Measurements from ENCODE around the gene EIF4H.
"Not testable (repeated sequence)": the region's sequence is repeated elsewhere in the genome, so short reads cannot be mapped to it uniquely, and the experiment has no call there.

The EIF4H gene

GRCh38 chr7:74176555-74176954 lies 2.4 kb downstream of the EIF4H start:
- DNase-seq = no peak

- no peak for DNase-seq
These were observed 4.5 kb downstream of the EIF4H start for GRCh38 chr7:74178632-74179031.

GRCh38 chr7:74179935-74180604 lies 5.9 kb downstream of the EIF4H start:
- no peak for DNase-seq

GRCh38 chr7:74180866-74181265 lies 6.7 kb downstream of the EIF4H start:
- no peak for DNase-seq

GRCh38 chr7:74181821-74182220 lies 7.7 kb downstream of the EIF4H start:
- no peak for DNase-seq

GRCh38 chr7:74182453-74183090 lies 8.4 kb downstream of the EIF4H start:
- no peak for DNase-seq

- no peak for DNase-seq
These were observed 9.0 kb downstream of the EIF4H start for GRCh38 chr7:74183142-74183541.

- no peak for DNase-seq
These were observed 9.7 kb downstream of the EIF4H start for GRCh38 chr7:74183653-74184450.

- DNase-seq = no peak
These were observed 10.9 kb downstream of the EIF4H start for GRCh38 chr7:74185016-74185415.

GRCh38 chr7:74185636-74186035 lies 11.5 kb downstream of the EIF4H start:
- no peak for DNase-seq

- DNase-seq = no peak
These were observed 13.9 kb downstream of the EIF4H start for GRCh38 chr7:74187915-74188675.

- DNase-seq = no peak
These were observed 16.1 kb downstream of the EIF4H start for GRCh38 chr7:74190259-74190658.

- DNase-seq = no peak
These were observed 17.1 kb downstream of the EIF4H start for GRCh38 chr7:74191231-74191630.

- no peak for DNase-seq
These were observed 18.9 kb downstream of the EIF4H start for GRCh38 chr7:74193054-74193453.

GRCh38 chr7:74193913-74194312 lies 19.8 kb downstream of the EIF4H start:
- no peak for DNase-seq

GRCh38 chr7:74194686-74195085 lies 20.5 kb downstream of the EIF4H start:
- no peak for DNase-seq

GRCh38 chr7:74195139-74195860 lies 21.1 kb downstream of the EIF4H start:
- DNase-seq = not testable (repeated sequence)

GRCh38 chr7:74195968-74196654 lies 22.0 kb downstream of the EIF4H start:
- not testable (repeated sequence) for DNase-seq

GRCh38 chr7:74197449-74198124 lies 23.4 kb downstream of the EIF4H start:
- no peak for DNase-seq

- DNase-seq = no peak
These were observed 25.6 kb downstream of the EIF4H start for GRCh38 chr7:74199551-74200355.
